ENCODE results near the gene LDLRAP1. TPM values are rescaled to one million over a fixed set of nuclear protein-coding genes. Genes with fewer than 3 reads are reported as not detected.
"Not testable (repeated sequence)": the region's sequence is repeated elsewhere in the genome, so short reads cannot be mapped to it uniquely, and the experiment has no call there.

LDLRAP1 gene
- total and polyA plus RNA-seq, 11 donors = 9.0 to 17.4 (median 13.3) TPM

- Histone ChIP-seq H3K27me3 (no peaks in the 10 kb centered on the region), H3K4me3 (no peak overlapping the region), H3K4me1 (peaks cover 0 to 39% (median 10%) of the 10 kb centered on the region in 12 donors), H3K9me3 (no peaks in the 10 kb centered on the region), H3K36me3 (peaks cover 0 to 5% (median 0%) of the 10 kb centered on the region in 9 donors), H3K27ac (no peak overlapping the region)
- TF ChIP-seq, protein P1, sequence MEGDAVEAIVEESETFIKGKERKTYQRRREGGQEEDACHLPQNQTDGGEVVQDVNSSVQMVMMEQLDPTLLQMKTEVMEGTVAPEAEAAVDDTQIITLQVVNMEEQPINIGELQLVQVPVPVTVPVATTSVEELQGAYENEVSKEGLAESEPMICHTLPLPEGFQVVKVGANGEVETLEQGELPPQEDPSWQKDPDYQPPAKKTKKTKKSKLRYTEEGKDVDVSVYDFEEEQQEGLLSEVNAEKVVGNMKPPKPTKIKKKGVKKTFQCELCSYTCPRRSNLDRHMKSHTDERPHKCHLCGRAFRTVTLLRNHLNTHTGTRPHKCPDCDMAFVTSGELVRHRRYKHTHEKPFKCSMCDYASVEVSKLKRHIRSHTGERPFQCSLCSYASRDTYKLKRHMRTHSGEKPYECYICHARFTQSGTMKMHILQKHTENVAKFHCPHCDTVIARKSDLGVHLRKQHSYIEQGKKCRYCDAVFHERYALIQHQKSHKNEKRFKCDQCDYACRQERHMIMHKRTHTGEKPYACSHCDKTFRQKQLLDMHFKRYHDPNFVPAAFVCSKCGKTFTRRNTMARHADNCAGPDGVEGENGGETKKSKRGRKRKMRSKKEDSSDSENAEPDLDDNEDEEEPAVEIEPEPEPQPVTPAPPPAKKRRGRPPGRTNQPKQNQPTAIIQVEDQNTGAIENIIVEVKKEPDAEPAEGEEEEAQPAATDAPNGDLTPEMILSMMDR (IDR thresholded peaks at IDR 0.05) = no peak
- no peak for TF ChIP-seq POLR2A (IDR thresholded peaks at IDR 0.05)
- WGBS, 4 donors = 65 to 72% (median 69%) methylated on average over 9 of the region's 9 CpGs
- ATAC-seq (peak in 1 of 4 donors; percentile 21), DNase-seq (no peak)
- intact Hi-C loops (cut with DNase I) = loop anchor here in 5 of 10 donors (5.0 to 10.0 kb wide), 4 partner anchors 32 to 307 kb away; partner anchors contain the start of gene SELENON (in 1 of the 5)
Observed at GRCh38 chr1:25504706-25505595, 38.5 kb upstream of the LDLRAP1 start.

DNA sequence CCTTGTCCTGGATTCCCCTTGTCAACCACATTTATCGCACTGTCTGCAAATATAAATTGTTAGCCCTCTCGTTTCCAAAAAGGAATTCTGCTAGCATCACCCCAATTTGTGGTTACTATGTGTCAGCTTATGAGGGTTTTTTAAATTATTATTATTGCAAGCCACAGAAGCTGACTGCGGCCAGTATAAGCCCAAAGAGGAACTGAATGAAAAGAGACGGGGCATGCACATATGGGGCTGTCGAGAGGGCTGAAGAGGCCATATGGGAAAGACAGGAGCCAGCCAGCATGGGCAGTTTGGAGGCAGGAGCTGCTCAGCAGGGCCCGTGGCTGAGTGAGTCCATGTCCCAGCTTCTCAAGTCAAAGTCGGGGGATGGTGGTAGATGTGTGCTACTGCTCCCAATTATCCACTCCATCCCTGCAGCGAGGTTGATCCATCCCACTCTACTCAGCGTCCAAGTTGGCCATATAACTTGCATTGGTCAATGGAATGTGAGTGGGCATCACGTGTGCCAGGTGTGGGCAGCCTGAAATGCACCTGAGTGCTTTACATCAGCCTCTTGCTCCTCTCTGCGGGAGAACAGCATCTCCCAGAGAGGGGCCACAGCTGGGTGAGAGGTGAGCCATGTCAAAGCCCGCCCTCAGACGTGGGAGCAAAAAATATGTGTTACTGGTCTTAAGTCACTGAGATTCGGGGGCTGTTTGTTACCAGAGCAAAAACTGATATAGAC is 37.6 kb upstream of the LDLRAP1 start:
- Histone ChIP-seq H3K27me3 (no peaks in the 10 kb centered on the region), H3K4me3 (no peak overlapping the region), H3K9me3 (no peaks in the 10 kb centered on the region), H3K36me3 (peaks cover 0 to 5% (median 0%) of the 10 kb centered on the region in 9 donors), H3K4me1 (peaks cover 0 to 31% (median 6%) of the 10 kb centered on the region in 12 donors), H3K27ac (no peak overlapping the region)
- intact Hi-C loops (cut with DNase I) = loop anchor here in 1 of 10 donors (10.0 kb wide), 1 partner anchor 299 kb away; the partner anchor contains the start of gene SELENON
- no peak for ATAC-seq
- DNase-seq = no peak
- 84 to 87% (median 86%) methylated on average over 14 of the region's 14 CpGs for WGBS, 4 donors
- TF ChIP-seq, protein P1 (IDR thresholded peaks at IDR 0.05) = no peak
- no peak for TF ChIP-seq POLR2A (IDR thresholded peaks at IDR 0.05)

DNA sequence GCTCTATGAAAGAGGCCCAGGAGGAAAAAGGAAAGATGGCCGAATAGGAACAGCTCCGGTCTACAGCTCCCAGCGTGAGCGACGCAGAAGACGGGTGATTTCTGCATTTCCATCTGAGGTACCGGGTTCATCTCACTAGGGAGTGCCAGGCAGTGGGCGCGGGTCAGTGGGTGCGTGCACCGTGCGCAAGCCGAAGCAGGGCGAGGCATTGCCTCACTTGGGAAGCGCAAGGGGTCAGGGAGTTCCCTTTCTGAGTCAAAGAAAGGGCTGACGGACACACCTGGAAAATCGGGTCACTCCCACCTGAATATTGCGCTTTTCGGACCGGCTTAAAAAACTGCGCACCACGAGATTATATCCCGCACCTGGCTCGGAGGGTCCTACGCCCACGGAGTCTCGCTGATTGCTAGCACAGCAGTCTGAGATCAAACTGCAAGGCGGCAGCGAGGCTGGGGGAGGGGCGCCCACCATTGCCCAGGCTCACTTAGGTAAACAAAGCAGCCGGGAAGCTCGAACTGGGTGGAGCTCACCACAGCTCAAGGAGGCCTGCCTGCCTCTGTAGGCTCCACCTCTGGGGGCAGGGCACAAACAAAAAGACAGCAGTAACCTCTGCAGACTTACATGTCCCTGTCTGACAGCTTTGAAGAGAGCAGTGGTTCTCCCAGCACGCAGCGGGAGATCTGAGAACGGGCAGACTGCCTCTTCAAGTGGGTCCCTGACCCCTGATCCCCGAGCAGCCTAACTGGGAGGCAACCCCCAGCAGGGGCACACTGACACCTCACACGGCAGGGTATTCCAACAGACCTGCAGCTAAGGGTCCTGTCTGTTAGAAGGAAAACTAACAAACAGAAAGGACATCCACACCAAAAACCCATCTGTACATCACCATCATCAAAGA is 36.6 kb upstream of the LDLRAP1 start:
- DNase-seq = not testable (repeated sequence)
- intact Hi-C loops (cut with DNase I) = loop anchor here in 1 of 10 donors (10.0 kb wide), 1 partner anchor 298 kb away; the partner anchor contains the start of gene SELENON

GRCh38 chr1:25513666-25514065 is 29.7 kb upstream of the LDLRAP1 start:
- Histone ChIP-seq H3K9me3 (peaks cover 0 to 3% (median 0%) of the 10 kb centered on the region in 12 donors), H3K27me3 (no peaks in the 10 kb centered on the region), H3K4me3 (no peak overlapping the region), H3K4me1 (no peaks in the 10 kb centered on the region), H3K27ac (no peak overlapping the region), H3K36me3 (no peaks in the 10 kb centered on the region)
- no peak for ATAC-seq
- 75 to 84% (median 80%) methylated on average over 4 of the region's 4 CpGs for WGBS, 4 donors
- TF ChIP-seq, protein P1 (IDR thresholded peaks at IDR 0.05) = no peak
- TF ChIP-seq POLR2A (IDR thresholded peaks at IDR 0.05) = no peak
- DNase-seq = no peak
- intact Hi-C loops (cut with DNase I) = loop anchor here in 1 of 10 donors (10.0 kb wide), 1 partner anchor 229 kb away; no protein-coding TSS in a partner anchor

More for the DNA sequence above, 36.6 kb upstream of the LDLRAP1 start:
- H3K27ac ChIP-seq, H3K27me3 ChIP-seq, H3K4me3 ChIP-seq, H3K9me3 ChIP-seq, ATAC-seq, H3K36me3 ChIP-seq: not testable (repeated sequence)
- WGBS, 4 donors = 57 to 78% (median 63%) methylated on average over 24 to 37 of the region's 37 CpGs
- H3K4me1 ChIP-seq = peaks cover 0 to 21% (median 1%) of the 10 kb centered on the region in 12 donors

Data from heart left ventricle (tissue), 16 donors.